ENCODE data around the gene ONECUT1. TPM values are rescaled to one million over a fixed set of nuclear protein-coding genes. Genes with fewer than 3 reads are reported as not detected.

Gene ONECUT1
- total RNA-seq, 1 donor, result not detected

DNA sequence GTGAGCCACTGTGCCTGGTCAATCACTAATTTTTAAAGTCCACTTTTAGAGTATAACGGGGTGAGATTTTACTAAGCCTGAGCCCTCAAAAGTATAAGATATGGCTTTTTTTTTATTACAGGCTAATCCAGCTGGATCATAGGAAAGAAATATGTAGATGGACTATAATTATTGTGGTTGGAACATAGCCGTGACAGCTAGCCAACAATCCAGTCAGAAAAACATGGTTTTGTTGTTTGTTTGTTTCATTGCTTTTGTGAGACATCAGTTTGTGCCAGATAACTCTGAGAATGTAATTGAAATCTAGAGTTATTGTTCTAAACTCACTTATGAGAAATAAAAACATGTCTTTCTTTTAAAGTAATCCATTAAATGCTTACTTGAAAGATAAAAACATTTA lies 73.6 kb downstream of the ONECUT1 start:
- no peak for DNase-seq (ENCODE audit: low read depth)
- TF ChIP-seq, protein P1, sequence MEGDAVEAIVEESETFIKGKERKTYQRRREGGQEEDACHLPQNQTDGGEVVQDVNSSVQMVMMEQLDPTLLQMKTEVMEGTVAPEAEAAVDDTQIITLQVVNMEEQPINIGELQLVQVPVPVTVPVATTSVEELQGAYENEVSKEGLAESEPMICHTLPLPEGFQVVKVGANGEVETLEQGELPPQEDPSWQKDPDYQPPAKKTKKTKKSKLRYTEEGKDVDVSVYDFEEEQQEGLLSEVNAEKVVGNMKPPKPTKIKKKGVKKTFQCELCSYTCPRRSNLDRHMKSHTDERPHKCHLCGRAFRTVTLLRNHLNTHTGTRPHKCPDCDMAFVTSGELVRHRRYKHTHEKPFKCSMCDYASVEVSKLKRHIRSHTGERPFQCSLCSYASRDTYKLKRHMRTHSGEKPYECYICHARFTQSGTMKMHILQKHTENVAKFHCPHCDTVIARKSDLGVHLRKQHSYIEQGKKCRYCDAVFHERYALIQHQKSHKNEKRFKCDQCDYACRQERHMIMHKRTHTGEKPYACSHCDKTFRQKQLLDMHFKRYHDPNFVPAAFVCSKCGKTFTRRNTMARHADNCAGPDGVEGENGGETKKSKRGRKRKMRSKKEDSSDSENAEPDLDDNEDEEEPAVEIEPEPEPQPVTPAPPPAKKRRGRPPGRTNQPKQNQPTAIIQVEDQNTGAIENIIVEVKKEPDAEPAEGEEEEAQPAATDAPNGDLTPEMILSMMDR (IDR thresholded peaks at IDR 0.05; ENCODE audit: insufficient read depth, low read length), result no peak
- H3K4me3 ChIP-seq (ENCODE audit: low read depth, low read length), result no peak overlapping the region

GRCh38 chr15:52715411-52715810 lies 74.7 kb downstream of the ONECUT1 start:
- no peak for DNase-seq (ENCODE audit: low read depth)
- TF ChIP-seq, protein P1 (IDR thresholded peaks at IDR 0.05; ENCODE audit: insufficient read depth, low read length), result no peak
- no peak overlapping the region for H3K4me3 ChIP-seq (ENCODE audit: low read depth, low read length)

- DNase-seq (ENCODE audit: low read depth), result no peak
- TF ChIP-seq, protein P1 (IDR thresholded peaks at IDR 0.05; ENCODE audit: insufficient read depth, low read length), result no peak
- no peak overlapping the region for H3K4me3 ChIP-seq (ENCODE audit: low read depth, low read length)
Measured at GRCh38 chr15:52714968-52715367, 75.2 kb downstream of the ONECUT1 start.

GRCh38 chr15:52710708-52711389 lies 79.3 kb downstream of the ONECUT1 start:
- no peak overlapping the region for H3K4me3 ChIP-seq (ENCODE audit: low read depth, low read length)
- TF ChIP-seq, protein P1 (IDR thresholded peaks at IDR 0.05; ENCODE audit: insufficient read depth, low read length), result no peak
- no peak for DNase-seq (ENCODE audit: low read depth)

GRCh38 chr15:52710050-52710707 lies 80.0 kb downstream of the ONECUT1 start:
- TF ChIP-seq, protein P1 (IDR thresholded peaks at IDR 0.05; ENCODE audit: insufficient read depth, low read length), result no peak
- DNase-seq (ENCODE audit: low read depth), result no peak
- H3K4me3 ChIP-seq (ENCODE audit: low read depth, low read length), result no peak overlapping the region

GRCh38 chr15:52709187-52709981 lies 80.8 kb downstream of the ONECUT1 start:
- H3K4me3 ChIP-seq (ENCODE audit: low read depth, low read length), result no peak overlapping the region
- TF ChIP-seq, protein P1 (IDR thresholded peaks at IDR 0.05; ENCODE audit: insufficient read depth, low read length), result no peak
- DNase-seq (ENCODE audit: low read depth), result no peak

Other genes starting within 250 kb of the ONECUT1 start
- 91.5 and 168 TPM in 2 replicates for gene ARPP19, start 221.3 kb downstream of the ONECUT1 start, total RNA-seq (ENCODE audit: low replicate concordance)
- gene ATOSA, start 110.9 kb downstream of the ONECUT1 start, total RNA-seq (ENCODE audit: low replicate concordance), result 35.8 and 52.6 TPM in 2 replicates